ENCODE results near the gene SLC25A13.

The SLC25A13 gene

GRCh38 chr7:96104984-96105383 lies 216.9 kb downstream of the SLC25A13 start:
- in situ Hi-C loops (cut with HindIII; ENCODE audit: low sequenced_read_pairs), result no loop called here

GRCh38 chr7:96102096-96102811 lies 219.6 kb downstream of the SLC25A13 start:
- in situ Hi-C loops (cut with HindIII; ENCODE audit: low sequenced_read_pairs), result no loop called here

GRCh38 chr7:96100737-96101136 lies 221.2 kb downstream of the SLC25A13 start:
- in situ Hi-C loops (cut with HindIII; ENCODE audit: low sequenced_read_pairs), result no loop called here

DNA sequence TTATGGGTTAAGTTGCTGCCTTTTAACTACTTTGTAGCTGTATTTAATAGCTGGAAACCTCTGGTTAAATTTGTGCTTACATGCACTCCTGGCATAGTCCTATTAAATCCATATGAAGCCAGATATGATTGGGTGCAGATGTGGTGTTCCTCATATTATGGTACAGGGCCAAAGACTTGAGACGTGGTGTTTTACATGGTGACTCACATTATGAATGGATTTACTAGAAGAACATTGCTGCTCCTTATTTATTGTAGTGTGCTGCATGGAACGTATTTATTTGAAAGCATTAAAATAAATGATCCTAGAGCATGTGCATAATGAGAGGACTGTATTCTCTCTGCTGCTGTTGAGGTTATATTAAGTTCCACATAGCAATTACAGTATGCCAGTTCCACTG lies 224.1 kb downstream of the SLC25A13 start:
- in situ Hi-C loops (cut with HindIII; ENCODE audit: low sequenced_read_pairs), result no loop called here

GRCh38 chr7:96093435-96093834 lies 228.5 kb downstream of the SLC25A13 start:
- in situ Hi-C loops (cut with HindIII; ENCODE audit: low sequenced_read_pairs), result no loop called here

DNA sequence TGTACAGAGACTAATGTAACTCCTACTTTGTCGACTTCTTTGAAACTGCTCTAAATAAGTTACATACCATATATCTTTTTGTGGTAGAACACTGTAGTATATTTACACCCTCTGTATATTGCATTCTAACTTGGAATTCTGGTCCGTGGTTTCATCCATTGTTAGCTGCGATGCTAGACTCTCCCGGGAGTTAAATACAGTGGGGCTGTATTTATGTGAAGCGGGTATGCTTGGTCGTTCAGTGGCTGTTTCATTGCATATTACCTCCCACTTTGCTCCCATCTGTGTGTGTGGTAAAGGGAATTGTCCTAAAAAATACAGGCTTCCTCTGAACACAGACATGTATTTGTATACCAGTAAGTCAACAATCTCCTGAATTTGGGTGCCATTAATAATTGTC lies 231.1 kb downstream of the SLC25A13 start:
- in situ Hi-C loops (cut with HindIII; ENCODE audit: low sequenced_read_pairs), result no loop called here

DNA sequence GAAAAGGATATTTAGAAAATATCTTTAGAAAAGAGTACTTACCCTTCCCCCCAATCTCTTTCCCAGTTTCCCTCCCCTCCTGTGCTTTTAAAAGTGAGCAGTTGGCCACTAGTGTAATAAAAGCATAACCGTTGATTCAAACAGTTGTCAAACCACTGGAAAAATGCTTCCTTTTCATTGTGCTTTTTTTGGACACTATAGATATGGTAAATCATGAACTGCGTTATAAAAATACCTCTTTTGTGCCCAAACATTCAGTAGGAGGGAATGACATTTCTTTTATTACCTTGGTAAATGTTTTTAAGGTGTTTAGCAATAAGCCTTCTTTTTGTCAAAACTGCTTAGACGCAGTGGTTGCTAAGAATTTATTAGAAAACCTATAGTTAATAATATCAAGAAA lies 232.4 kb downstream of the SLC25A13 start:
- in situ Hi-C loops (cut with HindIII; ENCODE audit: low sequenced_read_pairs), result no loop called here

- in situ Hi-C loops (cut with HindIII; ENCODE audit: low sequenced_read_pairs), result no loop called here
Observed at GRCh38 chr7:96088579-96088978, 233.3 kb downstream of the SLC25A13 start.

- in situ Hi-C loops (cut with HindIII; ENCODE audit: low sequenced_read_pairs), result no loop called here
Observed at GRCh38 chr7:96085953-96086352, 235.9 kb downstream of the SLC25A13 start.

DNA sequence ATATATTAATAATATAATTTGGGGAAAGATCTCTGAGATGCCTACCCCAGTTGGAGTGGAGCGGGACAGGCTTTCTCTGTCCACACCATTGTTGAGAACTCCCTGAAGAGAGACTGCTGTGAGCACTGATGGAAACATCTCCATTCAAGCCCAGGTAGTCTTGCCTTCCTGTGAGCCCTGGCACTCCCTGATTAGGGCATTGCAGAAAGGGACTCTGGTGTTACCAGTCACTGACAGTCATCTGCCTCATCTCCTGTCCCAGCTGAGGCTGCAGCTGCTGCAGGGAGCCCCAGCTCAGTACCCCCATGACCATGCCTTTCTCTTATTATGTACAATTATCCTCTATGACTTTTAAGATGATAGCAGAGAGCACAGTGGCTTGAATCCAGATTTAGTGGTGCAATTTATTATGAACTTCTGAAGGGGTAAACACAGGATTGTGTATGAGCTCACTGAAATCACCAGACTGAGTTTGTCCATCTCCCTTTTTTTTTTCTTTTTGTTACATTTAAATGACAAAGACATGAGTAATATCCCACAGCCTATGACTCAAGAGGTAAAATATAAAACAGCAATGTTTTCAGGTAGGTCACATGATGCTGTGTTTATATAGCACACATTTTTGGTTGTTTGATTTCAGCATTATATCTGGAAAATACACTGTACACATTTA lies 236.9 kb downstream of the SLC25A13 start:
- in situ Hi-C loops (cut with HindIII; ENCODE audit: low sequenced_read_pairs), result no loop called here

DNA sequence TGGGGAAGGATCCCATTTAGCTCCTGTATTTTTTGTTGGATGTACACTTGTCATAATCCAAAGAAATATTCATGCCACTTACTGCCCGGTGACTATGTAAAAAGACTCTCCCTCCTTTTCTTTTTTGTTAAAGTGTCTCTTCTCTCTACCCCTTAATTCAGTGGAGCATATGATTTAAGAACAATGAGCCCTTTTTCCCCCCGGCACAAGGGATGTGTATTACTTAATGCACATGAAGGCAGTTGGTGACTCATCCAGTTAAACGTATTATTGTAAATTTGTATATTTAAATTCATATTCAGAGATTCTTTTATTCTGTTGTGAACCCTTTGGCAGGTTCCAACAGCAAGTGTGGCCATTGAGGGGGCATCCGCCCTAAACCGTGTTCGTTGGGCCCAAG lies 241.9 kb downstream of the SLC25A13 start:
- in situ Hi-C loops (cut with HindIII; ENCODE audit: low sequenced_read_pairs), result no loop called here

GRCh38 chr7:96076350-96076707 lies 245.6 kb downstream of the SLC25A13 start:
- in situ Hi-C loops (cut with HindIII; ENCODE audit: low sequenced_read_pairs), result no loop called here

GRCh38 chr7:96075510-96076349 lies 246.2 kb downstream of the SLC25A13 start:
- in situ Hi-C loops (cut with HindIII; ENCODE audit: low sequenced_read_pairs), result no loop called here

DNA sequence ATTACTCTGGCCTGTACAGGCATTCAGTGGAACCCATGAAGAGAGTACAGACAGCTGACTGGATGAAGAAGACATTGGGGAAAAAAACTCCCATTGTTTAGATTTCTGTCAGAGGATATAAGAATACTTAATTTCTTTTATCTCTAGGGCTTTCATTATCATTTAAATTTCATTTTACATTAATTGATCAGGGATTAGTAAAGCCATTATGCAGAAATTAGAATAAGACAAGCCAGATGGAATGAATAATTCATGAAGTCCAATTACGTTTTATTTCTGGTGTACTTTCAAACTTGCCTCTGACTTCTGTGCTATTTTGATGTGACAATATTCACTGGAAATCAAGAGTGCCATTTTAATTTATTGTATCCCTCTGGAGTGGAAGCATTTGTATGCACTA lies 247.0 kb downstream of the SLC25A13 start:
- in situ Hi-C loops (cut with HindIII; ENCODE audit: low sequenced_read_pairs), result no loop called here
